ENCODE measurements around the gene HNRNPUL1. TPM values are rescaled to one million over a fixed set of nuclear protein-coding genes. Genes with fewer than 3 reads are reported as not detected.

The HNRNPUL1 gene
- total and polyA plus RNA-seq, 9 of the 15 experiments (the other 6 are each of a cell fraction or from before 2014, with no cell fraction given): 7.3 to 211 (median 85.0) TPM

GRCh38 chr19:41327576-41328156 lies 63.5 kb downstream of the HNRNPUL1 start (continued):
- TF ChIP-seq FOXK2 (conservative IDR thresholded peaks at IDR 0.05 in 1 of 2, IDR thresholded peaks at IDR 0.05 in 1 of 2; ENCODE audit: low read depth in 2 of 2) (no peak), ZNF3 (CRISPR knock-in tag; IDR thresholded peaks at IDR 0.05) (no peak), CEBPZ (IDR thresholded peaks at IDR 0.05; ENCODE audit: borderline replicate concordance, low read depth, low read length) (no peak), NKRF (IDR thresholded peaks at IDR 0.05; ENCODE audit: borderline replicate concordance) (no peak), EP400 (IDR thresholded peaks at IDR 0.05) (no peak), XRCC5 (IDR thresholded peaks at IDR 0.05; ENCODE audit: low read depth, low read length) (no peak), CTCF (IDR thresholded peaks at IDR 0.05 in 2 of 3, conservative IDR thresholded peaks at IDR 0.05 in 1 of 3; ENCODE audit: insufficient read depth in 2 of 3, low read depth in 1 of 3, low read length in 3 of 3) (no peak), POU5F1 (IDR thresholded peaks at IDR 0.05; ENCODE audit: borderline replicate concordance, low read depth, low read length, partially characterized antibody) (no peak), RBFOX2 (IDR thresholded peaks at IDR 0.05; ENCODE audit: low read depth, low read length) (peak; percentile 54), DPF2 (IDR thresholded peaks at IDR 0.05) (no peak), HES1 (IDR thresholded peaks at IDR 0.05; ENCODE audit: low read depth) (no peak), HIVEP1 (CRISPR knock-in tag; IDR thresholded peaks at IDR 0.05) (no peak)

Measured in K562 (cell line).